ENCODE measurements around the gene GRK4.

- TF ChIP-seq POLR2AphosphoS5 (IDR thresholded peaks at IDR 0.05; ENCODE audit: low read depth, low read length) (no peak), POLR2A (IDR thresholded peaks at IDR 0.05; ENCODE audit: low read depth, low read length) (no peak), POU2F2 (IDR thresholded peaks at IDR 0.05; ENCODE audit: low read depth, low read length) (no peak), TAF1 (IDR thresholded peaks at IDR 0.05; ENCODE audit: low read depth, low read length) (no peak), SPI1 (IDR thresholded peaks at IDR 0.05; ENCODE audit: low read depth, low read length) (no peak)
Measured at GRCh38 chr4:3087115-3087797, 123.9 kb downstream of the GRK4 start.
